ENCODE results near the gene ACSF3. TPM values are rescaled to one million over a fixed set of nuclear protein-coding genes. Genes with fewer than 3 reads are reported as not detected.

ACSF3 gene
- total RNA-seq, 2 experiments from 2014 or later, result 44.7 to 49.5 TPM

DNA sequence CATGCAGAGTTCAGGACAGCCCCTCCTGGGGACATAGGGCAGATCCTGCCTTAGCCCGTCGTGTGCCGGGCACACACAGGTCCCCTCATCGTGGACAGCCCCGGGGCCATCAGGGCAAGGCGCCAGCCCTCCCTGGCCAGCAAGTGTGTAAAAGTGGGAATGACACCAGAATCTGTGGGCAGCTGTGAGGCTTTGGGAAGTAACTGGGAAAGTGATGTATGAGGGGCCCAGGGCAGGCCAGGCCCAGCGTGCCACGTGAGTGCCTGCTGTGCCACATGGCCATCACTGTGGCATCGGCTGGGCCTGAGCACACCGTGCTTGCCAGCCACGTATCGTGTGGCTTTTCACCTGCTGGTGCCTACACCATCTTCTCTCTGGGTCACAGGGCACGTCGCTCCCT, 26.6 kb downstream of the ACSF3 start:
- intact Hi-C loops (cut with DNase I, micrococcal nuclease), result no loop called here
- no peak overlapping the region for H3K27ac ChIP-seq (ENCODE audit: low read depth in 1 of 2, low read length in 2 of 2)
- peak in 1 of 14 experiments; percentile 26 for DNase-seq
- Mint-ChIP-seq H3K4me3 (peak overlapping the region; percentile 34), H3K27ac (no peak overlapping the region), H3K9me3 (no peaks in the 10 kb centered on the region), H3K4me1 (ENCODE audit: low read depth) (peaks cover 82% of the 10 kb centered on the region), H3K27me3 (no peaks in the 10 kb centered on the region), H3K36me3 (ENCODE audit: low read depth) (peaks cover 70% of the 10 kb centered on the region)
- no peaks in the 10 kb centered on the region for H3K9me3 ChIP-seq (ENCODE audit: control insufficient read depth in 1 of 2, insufficient read depth in 1 of 2, low read length in 2 of 2)
- no peak overlapping the region for H3K4me3 ChIP-seq (ENCODE audit: low read length)
- peaks cover 54% of the 10 kb centered on the region for H3K36me3 ChIP-seq (ENCODE audit: insufficient read depth, low read length)
- TF ChIP-seq, protein P1, sequence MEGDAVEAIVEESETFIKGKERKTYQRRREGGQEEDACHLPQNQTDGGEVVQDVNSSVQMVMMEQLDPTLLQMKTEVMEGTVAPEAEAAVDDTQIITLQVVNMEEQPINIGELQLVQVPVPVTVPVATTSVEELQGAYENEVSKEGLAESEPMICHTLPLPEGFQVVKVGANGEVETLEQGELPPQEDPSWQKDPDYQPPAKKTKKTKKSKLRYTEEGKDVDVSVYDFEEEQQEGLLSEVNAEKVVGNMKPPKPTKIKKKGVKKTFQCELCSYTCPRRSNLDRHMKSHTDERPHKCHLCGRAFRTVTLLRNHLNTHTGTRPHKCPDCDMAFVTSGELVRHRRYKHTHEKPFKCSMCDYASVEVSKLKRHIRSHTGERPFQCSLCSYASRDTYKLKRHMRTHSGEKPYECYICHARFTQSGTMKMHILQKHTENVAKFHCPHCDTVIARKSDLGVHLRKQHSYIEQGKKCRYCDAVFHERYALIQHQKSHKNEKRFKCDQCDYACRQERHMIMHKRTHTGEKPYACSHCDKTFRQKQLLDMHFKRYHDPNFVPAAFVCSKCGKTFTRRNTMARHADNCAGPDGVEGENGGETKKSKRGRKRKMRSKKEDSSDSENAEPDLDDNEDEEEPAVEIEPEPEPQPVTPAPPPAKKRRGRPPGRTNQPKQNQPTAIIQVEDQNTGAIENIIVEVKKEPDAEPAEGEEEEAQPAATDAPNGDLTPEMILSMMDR (IDR thresholded peaks at IDR 0.05), result no peak
- ChIA-PET CTCF (no interaction called here), POLR2A (no interaction called here)
- ATAC-seq (ENCODE audit: poor library complexity), result no peak
- H3K4me1 ChIP-seq (ENCODE audit: insufficient read depth, low read length), result peaks cover 75% of the 10 kb centered on the region
- H3K27me3 ChIP-seq (ENCODE audit: control insufficient read depth in 1 of 2, insufficient read depth in 2 of 2, low read length in 2 of 2), result no peaks in the 10 kb centered on the region

DNA sequence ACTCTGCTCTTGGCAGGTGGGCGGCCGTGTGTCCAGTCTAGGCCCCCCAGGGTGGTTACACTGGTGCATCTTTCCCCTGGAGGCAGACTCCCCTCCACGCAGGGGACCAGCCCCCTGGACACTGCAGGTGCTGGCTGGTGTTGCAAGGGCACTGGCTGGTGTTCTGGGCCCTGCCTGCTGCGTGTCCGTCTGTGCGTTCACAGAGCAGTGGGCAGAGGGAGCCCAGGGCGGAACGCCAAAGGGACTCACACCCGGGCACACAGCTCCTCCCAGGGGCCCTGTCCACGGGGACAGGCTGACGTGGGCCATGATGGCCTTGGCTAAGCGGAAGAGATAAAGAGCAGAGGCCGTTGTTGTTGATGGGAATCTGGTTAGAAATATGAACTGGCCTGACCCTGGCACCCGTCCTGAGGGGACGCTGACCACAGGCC, 27.3 kb downstream of the ACSF3 start:
- no peak overlapping the region for H3K27ac Mint-ChIP-seq
- no peak overlapping the region for H3K4me3 Mint-ChIP-seq
- intact Hi-C loops (cut with DNase I, micrococcal nuclease), result no loop called here
- Histone ChIP-seq H3K4me3 (ENCODE audit: low read length) (no peak overlapping the region), H3K36me3 (ENCODE audit: insufficient read depth, low read length) (peaks cover 54% of the 10 kb centered on the region), H3K4me1 (ENCODE audit: insufficient read depth, low read length) (peaks cover 68% of the 10 kb centered on the region), H3K9me3 (ENCODE audit: control insufficient read depth in 1 of 2, insufficient read depth in 1 of 2, low read length in 2 of 2) (no peaks in the 10 kb centered on the region), H3K27me3 (ENCODE audit: control insufficient read depth in 1 of 2, insufficient read depth in 2 of 2, low read length in 2 of 2) (no peaks in the 10 kb centered on the region), H3K27ac (ENCODE audit: low read depth in 1 of 2, low read length in 2 of 2) (no peak overlapping the region)
- POLR2A ChIA-PET, result no interaction called here
- peaks cover 75% of the 10 kb centered on the region for H3K4me1 Mint-ChIP-seq (ENCODE audit: low read depth)
- DNase-seq (peak in 2 of 14 experiments; percentile 0 to 21), ATAC-seq (ENCODE audit: poor library complexity) (no peak)
- H3K9me3 Mint-ChIP-seq, result no peaks in the 10 kb centered on the region
- CTCF ChIA-PET, result no interaction called here
- TF ChIP-seq, protein P1 (IDR thresholded peaks at IDR 0.05), result no peak
- H3K36me3 Mint-ChIP-seq (ENCODE audit: low read depth), result peaks cover 67% of the 10 kb centered on the region
- no peaks in the 10 kb centered on the region for H3K27me3 Mint-ChIP-seq

DNA sequence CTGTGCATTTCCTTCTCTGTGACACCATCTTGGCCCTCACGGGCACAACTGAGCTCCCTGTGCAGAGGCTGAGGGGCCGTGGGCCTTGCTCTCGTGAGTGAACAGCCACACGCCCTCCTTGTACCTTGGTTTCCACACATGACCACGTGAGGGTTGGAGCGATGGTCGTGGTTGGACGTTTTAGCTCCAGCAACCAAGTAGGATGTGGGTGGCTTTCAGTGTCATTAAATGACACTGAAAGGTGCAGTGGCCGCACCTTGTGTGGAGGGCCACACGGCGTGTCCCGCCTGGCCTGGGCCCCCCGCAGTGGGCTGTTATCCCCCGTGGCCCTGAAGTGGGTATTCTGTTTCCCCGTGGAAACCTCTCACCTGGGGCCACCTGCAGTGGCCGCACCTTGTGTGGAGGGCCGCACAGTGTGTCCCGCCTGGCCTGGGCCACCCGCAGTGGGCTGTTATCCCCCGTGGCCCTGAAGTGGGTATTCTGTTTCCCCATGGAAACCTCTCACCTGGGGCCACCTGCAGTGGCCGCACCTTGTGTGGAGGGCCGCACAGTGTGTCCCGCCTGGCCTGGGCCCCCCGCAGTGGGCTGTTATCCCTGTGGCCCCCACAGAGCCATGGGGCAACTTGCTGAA, 28.2 kb downstream of the ACSF3 start:
- CTCF ChIA-PET, result interaction anchor here (0.8 to 1.4 kb wide), 2 partner anchors 25 to 28 kb away, joined by 4 read pairs; partner anchors contain the start of gene ACSF3
- Histone ChIP-seq H3K4me1 (ENCODE audit: insufficient read depth, low read length) (peaks cover 59% of the 10 kb centered on the region), H3K36me3 (ENCODE audit: insufficient read depth, low read length) (peaks cover 55% of the 10 kb centered on the region), H3K27ac (ENCODE audit: low read depth in 1 of 2, low read length in 2 of 2) (peak overlapping the region in 1 of 2 donors; percentile 44), H3K4me3 (ENCODE audit: low read length) (no peak overlapping the region), H3K27me3 (ENCODE audit: control insufficient read depth in 1 of 2, insufficient read depth in 2 of 2, low read length in 2 of 2) (no peaks in the 10 kb centered on the region), H3K9me3 (ENCODE audit: control insufficient read depth in 1 of 2, insufficient read depth in 1 of 2, low read length in 2 of 2) (no peaks in the 10 kb centered on the region)
- H3K4me1 Mint-ChIP-seq (ENCODE audit: low read depth), result peaks cover 66% of the 10 kb centered on the region
- peak overlapping the region; percentile 97 for H3K27ac Mint-ChIP-seq
- TF ChIP-seq, protein P1 (IDR thresholded peaks at IDR 0.05), result no peak
- ATAC-seq (ENCODE audit: poor library complexity), result no peak
- intact Hi-C loops (cut with DNase I, micrococcal nuclease), result loop anchor here (1.0 to 2.0 kb wide), 2 partner anchors 25 to 29 kb away; partner anchors contain the start of gene ACSF3 (in 1 of the 2)
- no peaks in the 10 kb centered on the region for H3K27me3 Mint-ChIP-seq
- no peaks in the 10 kb centered on the region for H3K9me3 Mint-ChIP-seq
- peaks cover 68% of the 10 kb centered on the region for H3K36me3 Mint-ChIP-seq (ENCODE audit: low read depth)
- POLR2A ChIA-PET, result interaction anchor here (1.5 to 2.8 kb wide), 2 partner anchors 24 to 28 kb away, joined by 3 to 27 read pairs; partner anchors contain the start of gene ACSF3
- no peak overlapping the region for H3K4me3 Mint-ChIP-seq
- DNase-seq, result peak in 2 of 14 experiments; percentile 0 to 13

Measured in CD4-positive, alpha-beta T cell (primary cell).